ENCODE measurements around the gene EIF4B. TPM values are rescaled to one million over a fixed set of nuclear protein-coding genes. Genes with fewer than 3 reads are reported as not detected.

Gene EIF4B
- total RNA-seq, 1 experiment from 2014 or later = 713 TPM

DNA sequence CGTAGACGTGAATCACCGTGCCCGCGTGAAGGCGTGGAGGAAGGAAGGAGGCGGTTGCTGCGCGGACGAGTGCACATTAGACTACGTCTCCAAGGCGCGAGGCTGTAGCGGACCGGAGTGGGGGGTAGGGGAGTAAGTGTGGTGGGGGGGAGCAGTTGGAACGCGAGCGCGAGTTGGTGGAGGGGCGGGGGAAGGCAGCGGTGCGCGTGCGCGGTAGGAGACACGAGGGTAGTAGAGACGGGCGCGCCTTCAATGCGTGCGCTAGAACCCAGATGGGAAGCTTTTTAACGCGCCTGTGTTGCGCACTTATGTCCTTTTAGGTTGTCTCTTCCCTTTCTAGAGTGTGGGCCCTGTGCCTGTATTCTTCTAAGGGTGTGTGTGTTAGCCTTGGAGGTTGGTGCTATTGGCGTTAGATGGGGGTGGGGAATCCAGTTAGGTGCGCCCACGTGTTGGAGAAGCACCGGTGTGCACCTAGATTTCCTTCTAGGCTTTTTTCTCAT, 604 bp downstream of the EIF4B start:
- H3K18ac ChIP-seq (ENCODE audit: insufficient read length, low read depth, low read length) = peak overlapping the region; percentile 97
- peak overlapping the region; percentile 30 for H4K91ac ChIP-seq (ENCODE audit: insufficient read length, low read depth, low read length)
- peak; percentile 82 for DNase-seq
- H3K56ac ChIP-seq (ENCODE audit: insufficient read length, low read depth, low read length) = peak overlapping the region; percentile 60
- peak overlapping the region; percentile 56 for H3K4me2 ChIP-seq (ENCODE audit: insufficient read depth, insufficient read length, low read length)
- H4K20me1 ChIP-seq (ENCODE audit: control insufficient read depth, insufficient read depth, insufficient read length) = no peaks in the 10 kb centered on the region
- peak overlapping the region; percentile 24 for H2AK5ac ChIP-seq (ENCODE audit: insufficient read length, low read length)
- peak overlapping the region; percentile 92 for H3K27ac ChIP-seq (ENCODE audit: insufficient read length, low read depth, low read length)
- H2BK12ac ChIP-seq (ENCODE audit: insufficient read length, low read depth, low read length) = no peak overlapping the region
- H3K9me3 Mint-ChIP-seq = peaks cover 0 to 2% of the 10 kb centered on the region in 2 experiments; a peak in 2 of 5 replicates
- peaks cover 3% of the 10 kb centered on the region for H3K23me2 ChIP-seq (ENCODE audit: insufficient read length, low read depth, low read length, poor library complexity, severe bottlenecking)
- peak overlapping the region; percentile 100 for H3K27ac Mint-ChIP-seq
- no peaks in the 10 kb centered on the region; the same call in 1 of the 2 replicates for H3K27me3 Mint-ChIP-seq (ENCODE audit: low read depth)
- H3K36me3 Mint-ChIP-seq (ENCODE audit: insufficient read depth in 1 of 3, low read depth in 3 of 3) = peaks cover 37 to 46% (median 39%) of the 10 kb centered on the region in 3 experiments
- peak overlapping the region; percentile 98 for H3K9ac ChIP-seq (ENCODE audit: extremely low read depth, insufficient read length, low read length)
- H2BK15ac ChIP-seq (ENCODE audit: low read depth, low read length) = no peak overlapping the region
- TF ChIP-seq CTCF (conservative IDR thresholded peaks at IDR 0.05) = no peak
- H4K8ac ChIP-seq (replicated peaks; ENCODE audit: insufficient read length, low read depth, low read length) = peak overlapping the region; percentile 94
- H3K4me1 ChIP-seq (ENCODE audit: insufficient read depth, low read length) = peaks cover 5% of the 10 kb centered on the region; the same call in 1 of the 2 replicates
- H3K79me2 ChIP-seq (ENCODE audit: insufficient read depth, low read length) = peaks cover 45% of the 10 kb centered on the region
- H2BK20ac ChIP-seq (ENCODE audit: low read depth, low read length, poor library complexity, severe bottlenecking) = no peak overlapping the region
- peak overlapping the region; percentile 48 for H3T11ph ChIP-seq (ENCODE audit: low read length)
- H3K79me1 ChIP-seq (ENCODE audit: insufficient read depth, low read depth, low read length, poor library complexity, severe bottlenecking) = no peaks in the 10 kb centered on the region
- H3K23ac ChIP-seq (ENCODE audit: insufficient read length, low read depth, low read length) = no peak overlapping the region
- no CpG with 5 or more reads among the region's 38 CpGs for WGBS (ENCODE audit: extremely low coverage, insufficient read length, low lambda C conversion rate)
- peak overlapping the region; percentile 84 for H2BK120ac ChIP-seq (ENCODE audit: low read depth, low read length, poor library complexity, severe bottlenecking)
- no peaks in the 10 kb centered on the region for H3K27me3 ChIP-seq (ENCODE audit: insufficient read depth, low read length)
- peak overlapping the region; percentile 95 to 99 for H3K4me3 Mint-ChIP-seq
- H3K9me3 ChIP-seq (ENCODE audit: control insufficient read depth, low read depth, low read length) = no peaks in the 10 kb centered on the region
- H3K4ac ChIP-seq (ENCODE audit: low read depth, low read length) = peak overlapping the region; percentile 64; the same call in 1 of the 2 replicates
- peak overlapping the region; percentile 97 for H2BK5ac ChIP-seq (ENCODE audit: insufficient read length, low read length)
- peaks cover 37 to 49% of the 10 kb centered on the region in 2 experiments for H3K4me1 Mint-ChIP-seq
- H4K5ac ChIP-seq (ENCODE audit: insufficient read length, low read depth, low read length) = peak overlapping the region; percentile 98
- peak overlapping the region; percentile 98 for H3K14ac ChIP-seq (ENCODE audit: insufficient read depth, low read length)
- no peak overlapping the region for H2AFZ ChIP-seq (ENCODE audit: low read length)
